Osteocyte (in vitro differentiated cells): ENCODE data around the gene SPTBN2. TPM values are rescaled to one million over a fixed set of nuclear protein-coding genes. Genes with fewer than 3 reads are reported as not detected.

Experiments used
- DNase-seq: peaks from one replicate; pipeline ENCODE4 v3.0.0; 2021; ENCODE audit warnings: mixed read lengths; ENCODE audit not compliant: unreplicated experiment; ENCODE audit errors: extremely low spot score
- H3K27ac Mint-ChIP-seq: one replicate; pipeline ENCODE4 v1.8.0; 2021; ENCODE audit warnings: mild to moderate bottlenecking, mixed read lengths; ENCODE audit not compliant: unreplicated experiment
- H3K27me3 Mint-ChIP-seq: one replicate; pipeline ENCODE4 v1.8.0; 2021; ENCODE audit warnings: mixed read lengths; ENCODE audit not compliant: unreplicated experiment
- H3K36me3 Mint-ChIP-seq: one replicate; pipeline ENCODE4 v1.8.0; 2021; ENCODE audit warnings: mixed read lengths; ENCODE audit not compliant: unreplicated experiment
- H3K4me1 Mint-ChIP-seq: one replicate; pipeline ENCODE4 v1.8.0; 2021; ENCODE audit warnings: mixed read lengths; ENCODE audit not compliant: unreplicated experiment
- H3K4me3 Mint-ChIP-seq: one replicate; pipeline ENCODE4 v1.8.0; 2021; ENCODE audit warnings: mild to moderate bottlenecking, moderate library complexity, mixed read lengths; ENCODE audit not compliant: unreplicated experiment
- H3K9me3 Mint-ChIP-seq: one replicate; pipeline ENCODE4 v1.8.0; 2021; ENCODE audit warnings: mixed read lengths; ENCODE audit not compliant: unreplicated experiment
- total RNA-seq: library from RNA; stranded (reverse); gene quantifications from 2 replicates; pipeline ENCODE4 v1.2.1, GENCODE V29; 2021
- TF ChIP-seq, protein P1 (sequence below): fragments of 200-600 bp; sonication (generic); IDR thresholded peaks from 2 replicates; pipeline ENCODE4 v1.5.0; 2021; ENCODE audit warnings: antibody characterized with exemption, mild to moderate bottlenecking, moderate library complexity

Gene SPTBN2
- total RNA-seq, 1 donor from 2014 or later = 12.6 TPM

DNA sequence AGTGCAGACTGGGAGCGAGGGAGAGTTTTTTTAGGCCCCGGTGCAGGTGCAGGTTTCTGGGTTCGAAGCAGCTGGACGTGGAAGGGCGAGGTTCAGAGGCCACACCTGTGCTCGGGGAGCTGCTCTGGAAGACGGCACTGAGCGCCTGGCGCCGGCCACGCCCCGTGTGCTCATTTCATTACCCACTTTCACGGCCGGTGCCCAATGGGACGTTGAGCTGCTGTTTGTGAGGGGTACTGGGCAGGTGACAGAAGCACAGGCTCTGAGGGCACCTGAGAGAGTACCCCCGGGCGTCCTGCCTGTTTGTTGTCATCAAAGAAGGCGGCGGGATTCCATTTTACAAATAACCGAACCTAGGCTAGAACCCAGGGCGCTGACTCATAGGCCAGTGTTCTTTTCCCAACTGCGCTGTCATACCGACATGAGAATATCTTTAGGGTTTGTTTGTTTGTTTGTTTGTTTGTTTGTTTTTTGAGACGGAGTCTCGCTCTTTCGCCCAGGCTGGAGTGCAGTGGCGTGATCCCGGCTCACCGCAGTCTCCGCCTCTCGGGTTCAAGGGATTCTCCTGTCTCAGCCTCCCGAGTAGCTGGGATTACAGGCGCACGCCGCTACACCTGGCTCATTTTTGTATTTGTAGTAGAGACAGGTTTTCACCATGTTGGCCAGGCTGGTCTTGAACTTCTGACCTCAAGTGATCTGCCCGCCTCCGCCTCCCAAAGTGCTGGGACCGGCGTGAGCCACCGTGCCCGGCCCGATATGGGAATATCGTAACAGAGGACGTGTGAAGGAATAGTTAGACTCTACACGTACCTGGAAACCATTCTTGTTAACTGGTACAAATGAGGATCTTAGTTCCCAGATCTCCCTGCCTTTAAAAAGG, 16.6 kb upstream of the SPTBN2 start:
- peak; percentile 73 for DNase-seq
- Mint-ChIP-seq H3K27me3 (no peaks in the 10 kb centered on the region), H3K9me3 (no peaks in the 10 kb centered on the region), H3K4me1 (peaks cover 28% of the 10 kb centered on the region), H3K4me3 (peak overlapping the region; percentile 98), H3K36me3 (no peaks in the 10 kb centered on the region), H3K27ac (no peak overlapping the region)
- TF ChIP-seq, protein P1, sequence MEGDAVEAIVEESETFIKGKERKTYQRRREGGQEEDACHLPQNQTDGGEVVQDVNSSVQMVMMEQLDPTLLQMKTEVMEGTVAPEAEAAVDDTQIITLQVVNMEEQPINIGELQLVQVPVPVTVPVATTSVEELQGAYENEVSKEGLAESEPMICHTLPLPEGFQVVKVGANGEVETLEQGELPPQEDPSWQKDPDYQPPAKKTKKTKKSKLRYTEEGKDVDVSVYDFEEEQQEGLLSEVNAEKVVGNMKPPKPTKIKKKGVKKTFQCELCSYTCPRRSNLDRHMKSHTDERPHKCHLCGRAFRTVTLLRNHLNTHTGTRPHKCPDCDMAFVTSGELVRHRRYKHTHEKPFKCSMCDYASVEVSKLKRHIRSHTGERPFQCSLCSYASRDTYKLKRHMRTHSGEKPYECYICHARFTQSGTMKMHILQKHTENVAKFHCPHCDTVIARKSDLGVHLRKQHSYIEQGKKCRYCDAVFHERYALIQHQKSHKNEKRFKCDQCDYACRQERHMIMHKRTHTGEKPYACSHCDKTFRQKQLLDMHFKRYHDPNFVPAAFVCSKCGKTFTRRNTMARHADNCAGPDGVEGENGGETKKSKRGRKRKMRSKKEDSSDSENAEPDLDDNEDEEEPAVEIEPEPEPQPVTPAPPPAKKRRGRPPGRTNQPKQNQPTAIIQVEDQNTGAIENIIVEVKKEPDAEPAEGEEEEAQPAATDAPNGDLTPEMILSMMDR = no peak

DNA sequence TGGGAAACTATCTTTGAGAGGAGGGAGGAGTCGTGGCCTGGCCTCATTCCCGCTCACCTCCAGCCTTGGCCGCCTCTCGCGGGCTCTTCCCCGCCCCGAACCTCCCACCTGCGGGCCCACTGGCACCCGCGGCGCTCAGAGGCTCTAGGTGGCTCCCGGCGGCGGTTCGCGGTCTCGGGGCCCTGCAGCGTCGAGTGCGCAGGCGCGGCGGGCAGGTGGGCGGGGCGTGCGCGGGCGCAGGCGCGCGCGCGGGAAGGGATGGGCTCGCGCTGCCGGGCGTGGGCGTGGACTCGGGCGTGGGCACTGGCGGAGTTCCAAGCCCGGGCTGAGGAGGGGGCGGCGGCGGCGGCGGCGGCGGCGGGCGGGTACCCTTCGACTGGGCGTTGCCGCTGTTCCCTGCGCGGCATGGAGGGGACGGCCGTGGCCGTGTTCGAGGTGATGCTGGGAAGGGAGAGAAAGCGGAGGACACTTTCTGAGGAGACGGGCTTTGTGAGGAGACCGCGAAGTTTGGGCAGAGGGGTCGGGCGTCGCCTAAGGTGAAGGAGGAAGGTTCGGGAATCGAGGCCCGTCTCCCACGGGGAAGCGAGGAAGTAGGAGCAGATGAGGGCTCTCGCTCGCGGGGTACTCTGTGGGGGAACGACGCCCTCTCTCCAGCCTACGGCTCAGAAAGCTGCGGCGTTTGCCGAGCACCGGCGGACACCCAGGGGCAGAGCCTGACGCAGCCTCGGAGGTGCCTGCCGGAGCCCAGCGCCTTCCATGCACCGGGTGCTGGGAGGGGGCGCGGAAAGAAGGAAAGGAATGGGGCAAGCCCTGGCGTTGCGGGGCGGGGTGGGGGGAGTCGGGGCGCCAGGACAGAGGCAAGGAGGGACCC, 15.7 kb upstream of the SPTBN2 start:
- Mint-ChIP-seq H3K4me3 (peak overlapping the region; percentile 98), H3K36me3 (no peaks in the 10 kb centered on the region), H3K27me3 (no peaks in the 10 kb centered on the region), H3K27ac (peak overlapping the region; percentile 60), H3K9me3 (no peaks in the 10 kb centered on the region), H3K4me1 (peaks cover 28% of the 10 kb centered on the region)
- TF ChIP-seq, protein P1 = no peak
- peak; percentile 96 for DNase-seq

DNA sequence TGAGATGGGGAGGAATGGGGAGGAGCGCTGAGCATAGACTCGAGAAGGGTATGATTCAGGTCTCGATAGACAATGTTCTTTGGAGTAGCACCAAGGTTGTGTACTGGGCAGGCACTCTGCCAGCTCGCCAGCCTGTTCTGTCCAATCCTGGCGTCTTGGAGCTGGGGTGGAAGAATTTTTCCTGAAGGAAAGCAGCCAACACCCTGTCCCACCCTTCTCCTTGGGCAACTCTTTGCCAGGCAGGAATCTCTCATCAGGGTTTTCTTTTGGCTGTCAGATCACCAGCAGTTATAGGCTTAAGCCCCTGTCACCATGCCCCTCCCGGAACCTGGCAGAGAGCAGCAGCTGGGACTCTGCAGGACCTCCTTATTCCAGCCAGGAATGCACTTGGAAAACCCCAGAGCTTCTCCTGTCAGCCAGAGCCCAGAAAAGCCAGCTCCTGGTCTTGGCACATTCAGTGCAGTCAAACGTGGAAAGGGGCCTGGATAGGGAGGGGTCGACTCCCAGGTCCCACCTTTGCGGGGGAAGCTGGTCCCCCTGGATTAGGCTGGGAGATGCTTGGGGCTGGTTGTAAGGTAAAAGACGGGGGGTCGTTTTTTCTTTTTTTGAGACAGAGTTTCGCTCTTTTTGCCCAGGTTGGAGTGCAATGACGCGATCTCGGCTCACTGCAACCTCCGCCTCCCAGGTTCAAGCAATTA, 14.4 kb upstream of the SPTBN2 start:
- Mint-ChIP-seq H3K4me3 (peak overlapping the region; percentile 98), H3K27me3 (no peaks in the 10 kb centered on the region), H3K36me3 (no peaks in the 10 kb centered on the region), H3K27ac (no peak overlapping the region), H3K4me1 (peaks cover 28% of the 10 kb centered on the region), H3K9me3 (no peaks in the 10 kb centered on the region)
- TF ChIP-seq, protein P1 = no peak
- peak; percentile 65 for DNase-seq

DNA sequence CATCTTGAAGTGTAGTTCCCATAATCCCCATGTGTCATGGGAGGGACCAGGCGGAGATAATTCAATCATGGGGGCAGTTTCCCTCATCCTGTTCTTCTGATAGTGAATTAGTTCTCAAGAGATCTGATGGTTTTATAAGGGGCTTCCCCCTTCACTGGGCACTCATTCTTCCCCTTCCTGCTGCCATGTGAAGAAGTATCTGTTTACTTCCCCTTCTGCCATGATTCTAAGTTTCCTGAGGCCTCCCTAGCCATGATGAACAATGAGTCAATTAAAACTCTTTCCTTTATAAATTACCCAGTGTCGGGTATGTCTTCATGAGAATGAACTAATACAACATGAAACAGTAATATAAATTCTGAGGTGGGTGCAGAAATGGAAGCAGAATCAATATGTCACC, 12.1 kb upstream of the SPTBN2 start:
- Mint-ChIP-seq H3K36me3 (no peaks in the 10 kb centered on the region), H3K9me3 (no peaks in the 10 kb centered on the region), H3K27ac (no peak overlapping the region), H3K27me3 (peaks cover 10% of the 10 kb centered on the region), H3K4me3 (no peak overlapping the region), H3K4me1 (peaks cover 18% of the 10 kb centered on the region)
- no peak for DNase-seq
- TF ChIP-seq, protein P1 = no peak
